Left ventricle myocardium inferior (tissue), 1 donor: ENCODE data around the gene CD33. TPM values are rescaled to one million over a fixed set of nuclear protein-coding genes. Genes with fewer than 3 reads are reported as not detected.
"Not testable (repeated sequence)": the region's sequence is repeated elsewhere in the genome, so short reads cannot be mapped to it uniquely, and the experiment has no call there.

Source experiments
- DNase-seq: peaks from one replicate; pipeline ENCODE4 v3.0.0-alpha.2; 2020
- H3K27ac ChIP-seq: fragments of 200-600 bp; replicated peaks from 2 replicates; pipeline ENCODE4 v1.8.0; 2021
- H3K27me3 ChIP-seq: fragments of 200-600 bp; 2 replicates; pipeline ENCODE4 v1.8.0; 2021; ENCODE audit warnings: low read depth
- H3K36me3 ChIP-seq: fragments of 200-600 bp; 2 replicates; pipeline ENCODE4 v1.8.0; 2021
- H3K4me1 ChIP-seq: fragments of 200-600 bp; 2 replicates; pipeline ENCODE4 v1.8.0; 2021
- H3K4me3 ChIP-seq: fragments of 200-600 bp; 2 replicates; pipeline ENCODE4 v1.8.0; 2021; ENCODE audit warnings: mild to moderate bottlenecking, moderate library complexity
- H3K9me3 ChIP-seq: fragments of 200-600 bp; replicated peaks from 2 replicates; pipeline ENCODE4 v1.8.0; 2021
- intact Hi-C: fragments of 100-400 bp; cut with micrococcal nuclease; formaldehyde crosslinking; loops from one replicate; pipeline ENCODE4 v1.11.0; 2022
- long read RNA-seq: library from polyadenylated mRNA; unstranded; transcript quantifications from one replicate; pipeline ENCODE4 v2.0.0, GENCODE V29; 2021
- total RNA-seq: library from RNA; stranded (reverse); fragmentation: NEBNext Ultra II Directional; extraction: Animal tissue kit (Norgen Biotek cat#: 25700); gene quantifications from one replicate; pipeline ENCODE4 v1.2.1, GENCODE V29; 2021
- TF ChIP-seq, protein P1 (sequence below): fragments of 200-600 bp; IDR thresholded peaks from 2 replicates; pipeline ENCODE4 v1.8.0; 2021; ENCODE audit warnings: antibody characterized with exemption, mild to moderate bottlenecking, borderline replicate concordance
- donor health status: DM: no; HTN: yes; CAD: no; lungs with severe emphysema.

Gene CD33
- total RNA-seq: 3.0 TPM
- long read RNA-seq: 0 reads

DNA sequence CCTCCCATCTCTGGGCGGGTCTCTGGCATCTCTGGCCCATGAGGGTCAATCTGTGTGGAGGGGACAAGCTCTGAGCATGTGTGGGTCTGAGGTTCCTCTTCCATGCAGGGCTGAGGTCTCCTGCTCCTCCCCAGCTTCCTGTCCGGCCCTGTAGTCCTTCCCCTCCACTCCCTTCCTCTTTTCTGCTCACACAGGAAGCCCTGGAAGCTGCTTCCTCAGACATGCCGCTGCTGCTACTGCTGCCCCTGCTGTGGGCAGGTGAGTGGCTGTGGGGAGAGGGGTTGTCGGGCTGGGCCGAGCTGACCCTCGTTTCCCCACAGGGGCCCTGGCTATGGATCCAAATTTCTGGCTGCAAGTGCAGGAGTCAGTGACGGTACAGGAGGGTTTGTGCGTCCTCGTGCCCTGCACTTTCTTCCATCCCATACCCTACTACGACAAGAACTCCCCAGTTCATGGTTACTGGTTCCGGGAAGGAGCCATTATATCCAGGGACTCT, at the start of gene CD33:
Gene CD33, plus strand, starts transcription at position 183 of the 496 bp plus-strand sequence. Its CDS starts 39 bp downstream, at position 222.
- H3K36me3 ChIP-seq, intact Hi-C loops, H3K4me1 ChIP-seq: not testable (repeated sequence)
- peak within 1 kb of the TSS; percentile 16 for H3K27ac ChIP-seq
- peaks cover 14% of the 10 kb centered on the region for H3K9me3 ChIP-seq
- peaks cover 31% of the 10 kb centered on the region for H3K27me3 ChIP-seq
- DNase-seq: peak; percentile 23
- peak within 1 kb of the TSS; percentile 44 for H3K4me3 ChIP-seq

DNA sequence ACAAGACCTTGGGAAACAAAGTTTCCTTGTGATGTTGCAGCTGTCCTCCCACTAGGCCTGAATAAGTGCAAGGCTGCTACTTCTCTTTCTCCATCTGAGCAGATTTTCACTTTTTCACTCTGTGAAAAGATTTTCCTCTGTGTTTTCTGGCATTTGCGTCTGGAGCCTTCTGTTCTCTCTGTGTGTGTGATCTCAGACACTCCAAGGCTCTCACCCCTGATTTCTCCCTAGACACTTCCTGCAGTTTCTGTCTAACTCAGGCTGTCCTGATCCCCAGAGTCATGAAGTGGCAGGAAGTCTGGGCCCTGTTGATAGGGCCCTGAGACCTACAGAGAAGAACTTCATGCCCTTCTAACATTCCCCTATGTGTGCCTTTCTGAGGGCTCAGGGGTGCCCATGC, 45.6 kb upstream of the CD33 start:
- no peaks in the 10 kb centered on the region for H3K4me1 ChIP-seq
- no peaks in the 10 kb centered on the region for H3K9me3 ChIP-seq
- DNase-seq: no peak
- H3K36me3 ChIP-seq: no peaks in the 10 kb centered on the region
- intact Hi-C loops: no loop called here
- no peak overlapping the region for H3K4me3 ChIP-seq
- TF ChIP-seq, protein P1, sequence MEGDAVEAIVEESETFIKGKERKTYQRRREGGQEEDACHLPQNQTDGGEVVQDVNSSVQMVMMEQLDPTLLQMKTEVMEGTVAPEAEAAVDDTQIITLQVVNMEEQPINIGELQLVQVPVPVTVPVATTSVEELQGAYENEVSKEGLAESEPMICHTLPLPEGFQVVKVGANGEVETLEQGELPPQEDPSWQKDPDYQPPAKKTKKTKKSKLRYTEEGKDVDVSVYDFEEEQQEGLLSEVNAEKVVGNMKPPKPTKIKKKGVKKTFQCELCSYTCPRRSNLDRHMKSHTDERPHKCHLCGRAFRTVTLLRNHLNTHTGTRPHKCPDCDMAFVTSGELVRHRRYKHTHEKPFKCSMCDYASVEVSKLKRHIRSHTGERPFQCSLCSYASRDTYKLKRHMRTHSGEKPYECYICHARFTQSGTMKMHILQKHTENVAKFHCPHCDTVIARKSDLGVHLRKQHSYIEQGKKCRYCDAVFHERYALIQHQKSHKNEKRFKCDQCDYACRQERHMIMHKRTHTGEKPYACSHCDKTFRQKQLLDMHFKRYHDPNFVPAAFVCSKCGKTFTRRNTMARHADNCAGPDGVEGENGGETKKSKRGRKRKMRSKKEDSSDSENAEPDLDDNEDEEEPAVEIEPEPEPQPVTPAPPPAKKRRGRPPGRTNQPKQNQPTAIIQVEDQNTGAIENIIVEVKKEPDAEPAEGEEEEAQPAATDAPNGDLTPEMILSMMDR: no peak
- H3K27ac ChIP-seq: peak overlapping the region; percentile 23
- H3K27me3 ChIP-seq: peaks cover 69% of the 10 kb centered on the region

DNA sequence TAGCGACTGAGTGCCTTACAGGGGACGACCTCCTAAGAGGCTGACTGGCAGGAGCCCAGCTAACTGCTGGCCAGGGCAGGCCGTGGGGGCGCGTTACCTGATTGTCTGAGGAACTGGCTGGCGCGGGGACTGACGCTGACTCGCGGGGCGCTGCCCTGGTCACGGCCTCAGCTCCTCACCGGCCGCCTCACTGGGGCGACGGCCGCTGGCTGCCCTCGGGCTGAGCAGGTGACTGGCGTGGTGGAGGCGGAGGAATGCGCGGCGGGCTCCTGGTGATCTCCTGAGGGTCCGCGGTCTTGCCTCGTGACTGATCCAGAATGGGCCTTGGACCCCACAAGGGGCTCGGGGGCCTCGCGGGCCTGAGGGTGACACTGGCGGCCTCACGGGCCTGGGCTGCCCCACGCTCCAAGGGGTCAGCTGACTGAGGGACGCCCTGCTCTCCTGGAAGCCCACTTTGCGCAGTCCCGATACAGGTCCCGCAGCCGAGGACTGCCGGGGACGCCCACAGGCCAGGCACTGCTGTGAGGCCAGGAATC, 43.4 kb upstream of the CD33 start:
- H3K36me3 ChIP-seq: no peaks in the 10 kb centered on the region
- TF ChIP-seq, protein P1: no peak
- H3K9me3 ChIP-seq: no peaks in the 10 kb centered on the region
- H3K27ac ChIP-seq: no peak overlapping the region
- intact Hi-C loops: no loop called here
- H3K27me3 ChIP-seq: peaks cover 69% of the 10 kb centered on the region
- no peaks in the 10 kb centered on the region for H3K4me1 ChIP-seq
- DNase-seq: no peak
- H3K4me3 ChIP-seq: no peak overlapping the region

DNA sequence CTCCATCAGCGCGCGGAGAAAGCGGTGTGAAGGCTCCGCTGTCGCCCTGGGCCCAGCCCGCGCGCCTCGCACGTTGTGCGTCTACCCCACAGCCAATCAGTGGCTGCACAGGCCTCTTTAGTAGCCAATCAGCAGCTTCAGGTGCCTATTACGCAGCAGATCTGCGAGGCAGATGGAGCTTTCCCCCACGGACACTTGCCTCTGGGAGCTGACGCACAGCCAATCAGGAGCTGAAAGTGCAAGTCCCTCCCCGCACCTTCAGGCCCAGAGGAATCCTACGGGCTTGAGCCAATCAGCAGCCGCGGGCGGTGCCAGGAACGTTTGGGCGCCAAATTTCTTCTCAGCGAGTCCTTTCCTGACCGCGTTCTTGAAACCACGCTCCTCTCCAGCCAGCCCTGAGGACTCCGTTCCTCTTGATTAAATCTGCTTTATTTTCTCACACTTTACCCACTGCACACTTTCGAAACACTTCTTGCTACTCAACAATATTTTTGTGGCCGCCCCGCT, 42.9 kb upstream of the CD33 start:
- no peaks in the 10 kb centered on the region for H3K36me3 ChIP-seq
- intact Hi-C loops: no loop called here
- TF ChIP-seq, protein P1: no peak
- H3K4me3 ChIP-seq: no peak overlapping the region
- H3K9me3 ChIP-seq: no peaks in the 10 kb centered on the region
- DNase-seq: no peak
- H3K27ac ChIP-seq: no peak overlapping the region
- H3K27me3 ChIP-seq: peaks cover 66% of the 10 kb centered on the region
- H3K4me1 ChIP-seq: no peaks in the 10 kb centered on the region

DNA sequence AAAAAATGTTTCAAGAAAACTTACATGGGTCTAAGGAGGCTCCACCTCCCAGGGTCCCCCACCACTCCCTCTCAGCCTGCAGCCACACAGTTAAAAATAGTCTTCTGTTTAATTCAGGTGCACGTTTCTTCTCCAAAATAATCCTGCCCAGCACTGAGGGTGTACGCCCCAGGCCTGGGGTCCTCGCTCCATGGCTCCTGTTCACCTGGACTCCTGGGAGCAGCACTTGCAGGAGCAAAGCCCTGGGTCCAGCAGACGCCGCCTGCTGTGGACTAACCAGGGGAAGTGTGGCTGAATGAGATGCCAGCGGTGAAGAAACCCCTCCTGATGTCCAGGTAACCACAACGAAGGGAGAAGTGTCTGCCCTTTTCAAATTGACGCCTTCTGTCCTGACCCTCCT, 41.3 kb upstream of the CD33 start:
- Histone ChIP-seq H3K4me1 (no peaks in the 10 kb centered on the region), H3K27ac (no peak overlapping the region), H3K27me3 (peaks cover 61% of the 10 kb centered on the region), H3K4me3 (no peak overlapping the region), H3K9me3 (no peaks in the 10 kb centered on the region), H3K36me3 (no peaks in the 10 kb centered on the region)
- TF ChIP-seq, protein P1: no peak
- no peak for DNase-seq
- intact Hi-C loops: no loop called here

DNA sequence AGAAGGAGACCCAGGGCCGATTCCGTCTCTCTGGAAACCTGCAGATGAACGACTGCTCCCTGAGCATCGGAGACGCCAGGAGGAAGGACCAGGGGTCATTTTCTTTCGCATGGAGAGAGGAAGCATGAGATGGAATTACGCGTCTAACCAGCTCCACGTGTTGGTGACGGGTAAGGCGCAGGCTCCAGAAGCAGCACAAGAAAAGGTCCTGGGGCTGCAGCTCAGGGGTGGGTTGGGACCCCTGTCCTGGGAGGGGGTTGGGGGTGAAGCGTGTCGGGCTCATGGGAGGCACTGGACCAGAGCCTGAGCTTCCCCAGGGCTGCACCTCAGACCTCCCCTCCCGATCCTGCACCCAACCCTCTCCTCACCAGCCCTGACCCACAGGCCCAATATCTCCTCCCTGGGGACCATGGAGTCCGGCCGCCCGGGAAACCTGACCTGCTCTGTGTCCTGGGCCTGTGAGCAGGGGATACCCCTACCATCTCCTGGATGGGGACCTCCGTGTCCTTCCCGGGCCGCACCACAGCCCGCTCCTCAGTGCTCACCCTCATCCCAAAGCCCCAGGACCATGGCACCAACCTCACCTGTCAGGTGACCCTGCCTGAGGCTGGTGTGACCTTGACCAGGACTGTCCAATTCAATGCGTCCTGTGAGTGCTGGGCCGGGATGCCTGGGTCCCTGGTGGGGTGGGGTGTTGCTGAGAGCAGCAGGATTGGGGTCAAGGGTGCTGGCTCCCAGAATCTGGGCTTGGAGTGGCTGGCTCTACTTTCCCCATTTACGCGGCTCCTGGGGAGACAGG, 39.6 kb upstream of the CD33 start:
- no peaks in the 10 kb centered on the region for H3K4me1 ChIP-seq
- no peak overlapping the region for H3K27ac ChIP-seq
- TF ChIP-seq, protein P1: no peak
- peaks cover 55% of the 10 kb centered on the region for H3K27me3 ChIP-seq
- intact Hi-C loops: no loop called here
- H3K9me3 ChIP-seq: no peaks in the 10 kb centered on the region
- H3K36me3 ChIP-seq: no peaks in the 10 kb centered on the region
- no peak for DNase-seq
- no peak overlapping the region for H3K4me3 ChIP-seq
